HL-60 (cell line): ENCODE results near the gene ATG4B.

Experiments used
- DNase-seq, 2 experiments: peaks; one replicate each; pipeline ENCODE4 v3.0.0-alpha.2; 2010 to 2020; ENCODE audit warnings: low read depth in 1 of 2, low spot score in 1 of 2
- H3K27ac ChIP-seq: fragments of 250-450 bp; sonication (Bioruptor Pico); replicated peaks from 2 replicates; pipeline ENCODE4 v1.5.1; 2020; ENCODE audit warnings: mild to moderate bottlenecking, moderate library complexity
- H3K27me3 ChIP-seq: fragments of 250-450 bp; sonication (Bioruptor Pico); 2 replicates; pipeline ENCODE4 v1.5.1; 2021; ENCODE audit warnings: mild to moderate bottlenecking, moderate library complexity; ENCODE audit not compliant: insufficient read depth, poor library complexity, severe bottlenecking
- H3K4me3 ChIP-seq: replicated peaks from 2 replicates; pipeline ENCODE4 v1.5.1; 2011; ENCODE audit warnings: mild to moderate bottlenecking, control low read depth, low read length; ENCODE audit not compliant: insufficient read depth
- GABPA ChIP-seq: IDR thresholded peaks from 2 replicates; pipeline ENCODE4 v1.6.1; 2012; ENCODE audit warnings: low read depth
- POLR2AphosphoS5 ChIP-seq: IDR thresholded peaks from 2 replicates; pipeline ENCODE4 v1.6.1; 2012; ENCODE audit warnings: low read depth
- REST ChIP-seq: IDR thresholded peaks from 2 replicates; pipeline ENCODE4 v1.6.1; 2012; ENCODE audit warnings: low read depth; ENCODE audit not compliant: insufficient replicate concordance
- SPI1 ChIP-seq: IDR thresholded peaks from 2 replicates; pipeline ENCODE4 v1.6.1; 2012; ENCODE audit warnings: low read depth, mild to moderate bottlenecking, borderline replicate concordance
- TF ChIP-seq, protein P1 (sequence below): IDR thresholded peaks from one replicate; pipeline ENCODE4 v1.5.1; 2011; ENCODE audit warnings: low read length, control low read depth, inconsistent platforms; ENCODE audit not compliant: insufficient read depth

The ATG4B gene

GRCh38 chr2:241627675-241628074 lies 9.8 kb upstream of the ATG4B start:
- DNase-seq, result no peak
- no peak for TF ChIP-seq POLR2AphosphoS5
- no peak for TF ChIP-seq SPI1
- Histone ChIP-seq H3K27ac (no peak overlapping the region), H3K27me3 (no peaks in the 10 kb centered on the region), H3K4me3 (no peak overlapping the region)

DNA sequence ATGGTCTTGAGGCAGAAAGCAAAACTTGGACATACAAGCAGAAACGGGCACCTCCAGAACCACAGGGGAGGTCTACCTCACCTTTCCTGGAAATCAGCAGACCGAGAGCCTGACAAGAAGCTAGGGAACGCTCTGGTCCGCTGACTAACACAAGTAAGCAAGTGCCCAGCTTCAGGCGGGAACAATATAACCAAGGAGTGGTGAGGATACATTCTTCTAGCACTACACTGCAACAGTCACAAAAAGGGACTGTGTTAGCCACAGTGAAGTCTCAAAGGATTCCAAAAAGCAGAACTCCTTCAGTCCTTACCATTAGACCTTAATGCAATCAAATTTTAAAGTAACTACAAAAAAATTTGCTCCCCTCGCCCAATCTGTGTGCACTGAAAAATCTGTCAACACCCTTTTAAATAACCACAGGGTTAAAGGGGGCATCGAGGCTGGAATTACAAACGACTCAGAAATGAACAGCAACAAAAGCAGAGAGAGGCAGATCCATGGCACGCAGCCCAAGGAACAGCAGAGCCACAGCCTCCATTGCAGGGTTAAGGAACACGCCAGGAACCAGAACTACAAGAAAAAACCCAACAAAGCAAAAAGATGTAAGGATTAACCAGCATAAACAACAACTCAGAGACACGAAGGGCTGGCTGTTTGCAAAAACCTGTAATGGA lies 7.6 kb upstream of the ATG4B start:
- Histone ChIP-seq H3K27ac (no peak overlapping the region), H3K27me3 (no peaks in the 10 kb centered on the region), H3K4me3 (no peak overlapping the region)
- TF ChIP-seq, protein P1, sequence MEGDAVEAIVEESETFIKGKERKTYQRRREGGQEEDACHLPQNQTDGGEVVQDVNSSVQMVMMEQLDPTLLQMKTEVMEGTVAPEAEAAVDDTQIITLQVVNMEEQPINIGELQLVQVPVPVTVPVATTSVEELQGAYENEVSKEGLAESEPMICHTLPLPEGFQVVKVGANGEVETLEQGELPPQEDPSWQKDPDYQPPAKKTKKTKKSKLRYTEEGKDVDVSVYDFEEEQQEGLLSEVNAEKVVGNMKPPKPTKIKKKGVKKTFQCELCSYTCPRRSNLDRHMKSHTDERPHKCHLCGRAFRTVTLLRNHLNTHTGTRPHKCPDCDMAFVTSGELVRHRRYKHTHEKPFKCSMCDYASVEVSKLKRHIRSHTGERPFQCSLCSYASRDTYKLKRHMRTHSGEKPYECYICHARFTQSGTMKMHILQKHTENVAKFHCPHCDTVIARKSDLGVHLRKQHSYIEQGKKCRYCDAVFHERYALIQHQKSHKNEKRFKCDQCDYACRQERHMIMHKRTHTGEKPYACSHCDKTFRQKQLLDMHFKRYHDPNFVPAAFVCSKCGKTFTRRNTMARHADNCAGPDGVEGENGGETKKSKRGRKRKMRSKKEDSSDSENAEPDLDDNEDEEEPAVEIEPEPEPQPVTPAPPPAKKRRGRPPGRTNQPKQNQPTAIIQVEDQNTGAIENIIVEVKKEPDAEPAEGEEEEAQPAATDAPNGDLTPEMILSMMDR, result no peak
- TF ChIP-seq REST (no peak), GABPA (no peak), POLR2AphosphoS5 (no peak), SPI1 (no peak)
- no peak for DNase-seq

DNA sequence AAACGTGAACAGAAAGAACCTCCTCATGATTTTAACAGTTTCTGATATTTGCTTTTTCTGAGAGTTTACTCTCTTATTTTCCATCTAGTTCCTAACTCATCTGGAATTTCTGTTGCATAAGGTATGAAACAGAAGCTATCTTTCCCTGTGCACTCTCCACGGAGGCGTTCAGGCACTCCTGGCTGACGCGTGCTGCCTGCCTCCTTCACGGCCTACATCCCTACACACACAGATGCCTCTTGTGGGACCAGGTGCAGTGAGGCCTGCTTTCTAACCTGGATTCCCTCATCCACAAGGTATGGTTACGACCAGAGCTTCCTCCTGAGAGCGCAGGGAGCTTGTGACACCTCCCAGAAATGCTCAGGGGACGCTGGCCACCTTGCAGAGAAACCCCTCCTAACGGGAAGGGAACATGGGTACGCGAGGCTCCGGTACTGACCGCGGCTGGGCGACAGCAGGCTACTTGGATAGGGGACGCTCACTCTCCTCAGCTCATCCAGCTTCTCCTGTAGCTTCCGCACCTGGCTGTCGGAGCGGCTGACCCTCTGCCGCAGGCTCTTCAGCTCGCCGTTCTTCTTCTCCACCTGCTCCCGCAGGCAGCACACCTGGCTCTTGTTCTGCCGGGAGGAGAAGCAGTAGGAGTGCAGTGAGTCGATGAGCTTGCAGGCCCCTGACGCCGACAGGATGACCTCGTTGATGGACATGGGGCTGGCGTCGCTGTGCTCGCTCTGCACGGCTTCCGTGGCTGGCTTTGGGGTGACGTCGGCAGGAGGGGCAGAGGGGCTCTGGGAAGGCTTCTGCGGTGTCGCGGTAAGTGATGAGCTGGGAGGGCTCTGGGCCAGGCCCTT lies 4.8 kb upstream of the ATG4B start:
- Histone ChIP-seq H3K4me3 (no peak overlapping the region), H3K27me3 (no peaks in the 10 kb centered on the region), H3K27ac (no peak overlapping the region)
- no peak for DNase-seq
- 0 out of 2 replicates have a peak, but pooled peaks have one; percentile 12 for TF ChIP-seq POLR2AphosphoS5
- TF ChIP-seq REST, result no peak
- TF ChIP-seq GABPA, result no peak
- TF ChIP-seq, protein P1, result no peak

DNA sequence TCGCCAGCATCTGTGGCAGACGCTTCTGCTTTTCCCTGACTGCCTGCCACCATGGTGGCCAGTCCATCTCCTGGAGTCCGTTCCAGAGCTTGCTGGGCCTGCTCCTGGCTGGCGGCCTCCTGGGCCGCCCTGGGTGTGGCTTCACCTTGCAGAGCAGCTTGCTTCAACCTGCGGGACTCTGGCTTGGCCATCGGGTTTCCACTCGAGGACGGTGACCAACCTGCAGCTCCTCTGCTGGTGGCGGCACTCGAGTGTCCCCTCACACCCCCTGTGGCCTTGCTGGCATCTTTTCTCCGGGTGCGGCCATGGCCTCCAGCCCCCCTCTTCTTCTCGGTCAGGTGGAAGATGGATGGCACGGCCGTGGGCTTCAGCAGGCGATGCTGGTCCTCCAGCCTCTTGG lies 3.9 kb upstream of the ATG4B start:
- H3K27me3 ChIP-seq, result no peaks in the 10 kb centered on the region
- peak; percentile 64; the same call in 1 of the 2 replicates for TF ChIP-seq SPI1
- TF ChIP-seq, protein P1, result no peak
- H3K27ac ChIP-seq, result no peak overlapping the region
- peak in 1 of 2 experiments; percentile 23 for DNase-seq
- no peak overlapping the region for H3K4me3 ChIP-seq
